22Rv1 (cell line): Measurements from ENCODE around the gene FBN2.

Experiments
- H3K27ac ChIP-seq: fragments of 450-650 bp; 2 replicates; pipeline ENCODE4 v1.5.1; 2017
- ZFX ChIP-seq: fragments of 450-650 bp; IDR thresholded peaks from 2 replicates; pipeline ENCODE4 v1.6.1; 2017; ENCODE audit warnings: antibody characterized with exemption, borderline replicate concordance
- TF ChIP-seq, protein P1 (sequence below): fragments of 450-650 bp; IDR thresholded peaks from 2 replicates; pipeline ENCODE4 v1.5.1; 2017; ENCODE audit warnings: mild to moderate bottlenecking

The FBN2 gene

DNA sequence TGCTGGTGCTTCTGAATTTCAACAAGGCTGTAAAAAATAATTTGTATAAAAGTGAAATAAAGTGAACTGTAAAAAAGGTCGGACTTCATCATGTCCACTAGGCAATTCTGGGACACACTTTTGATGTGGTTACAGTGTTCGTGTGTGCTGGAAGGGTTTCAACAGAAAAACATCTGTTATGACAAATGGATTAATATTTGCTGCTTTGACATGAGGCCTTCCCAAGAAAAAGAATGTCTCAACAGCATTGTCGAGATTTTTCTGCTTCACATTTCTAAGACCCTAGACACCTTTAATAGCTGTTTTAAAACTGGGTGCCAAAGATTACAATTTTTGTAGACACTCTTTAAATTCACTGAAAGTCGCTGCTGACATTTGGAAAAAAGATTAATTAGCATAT, 237.9 kb downstream of the FBN2 start:
- no peak overlapping the region for H3K27ac ChIP-seq
- no peak for TF ChIP-seq ZFX
- TF ChIP-seq, protein P1, sequence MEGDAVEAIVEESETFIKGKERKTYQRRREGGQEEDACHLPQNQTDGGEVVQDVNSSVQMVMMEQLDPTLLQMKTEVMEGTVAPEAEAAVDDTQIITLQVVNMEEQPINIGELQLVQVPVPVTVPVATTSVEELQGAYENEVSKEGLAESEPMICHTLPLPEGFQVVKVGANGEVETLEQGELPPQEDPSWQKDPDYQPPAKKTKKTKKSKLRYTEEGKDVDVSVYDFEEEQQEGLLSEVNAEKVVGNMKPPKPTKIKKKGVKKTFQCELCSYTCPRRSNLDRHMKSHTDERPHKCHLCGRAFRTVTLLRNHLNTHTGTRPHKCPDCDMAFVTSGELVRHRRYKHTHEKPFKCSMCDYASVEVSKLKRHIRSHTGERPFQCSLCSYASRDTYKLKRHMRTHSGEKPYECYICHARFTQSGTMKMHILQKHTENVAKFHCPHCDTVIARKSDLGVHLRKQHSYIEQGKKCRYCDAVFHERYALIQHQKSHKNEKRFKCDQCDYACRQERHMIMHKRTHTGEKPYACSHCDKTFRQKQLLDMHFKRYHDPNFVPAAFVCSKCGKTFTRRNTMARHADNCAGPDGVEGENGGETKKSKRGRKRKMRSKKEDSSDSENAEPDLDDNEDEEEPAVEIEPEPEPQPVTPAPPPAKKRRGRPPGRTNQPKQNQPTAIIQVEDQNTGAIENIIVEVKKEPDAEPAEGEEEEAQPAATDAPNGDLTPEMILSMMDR = no peak

DNA sequence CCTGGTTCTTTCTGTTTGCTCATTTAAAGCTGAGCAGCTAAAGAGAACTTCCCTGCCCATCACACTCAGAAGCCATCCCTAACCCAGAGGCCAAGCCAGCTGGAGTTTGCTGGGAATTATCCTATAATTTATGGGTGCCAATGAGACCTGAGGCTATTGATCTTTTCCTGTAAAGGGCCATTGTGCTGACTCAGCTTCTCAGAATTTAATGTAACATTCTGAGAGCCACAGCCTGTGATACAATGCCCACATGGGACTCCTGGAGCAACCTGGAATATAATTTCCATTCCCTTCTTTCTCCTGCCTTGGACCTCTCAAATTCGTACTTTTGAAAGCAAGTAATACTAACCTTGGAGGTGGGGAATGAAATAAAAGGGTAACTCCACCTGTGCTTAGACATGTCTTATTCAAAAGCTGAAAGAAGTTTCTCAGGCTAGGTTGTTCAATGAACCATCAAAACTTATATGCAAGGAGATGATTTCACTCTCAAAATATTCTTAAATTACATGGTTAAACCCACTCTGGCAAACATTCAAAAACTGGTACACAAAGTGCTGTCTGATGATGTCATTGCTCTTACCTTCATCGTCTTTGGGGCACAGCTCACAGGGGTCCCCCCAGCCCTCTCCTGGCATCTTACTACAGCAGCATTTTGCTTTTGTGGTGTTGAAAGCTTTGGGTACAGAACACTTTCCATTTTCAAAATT, 247.7 kb downstream of the FBN2 start:
- no peak overlapping the region for H3K27ac ChIP-seq
- no peak for TF ChIP-seq ZFX
- TF ChIP-seq, protein P1 = no peak

DNA sequence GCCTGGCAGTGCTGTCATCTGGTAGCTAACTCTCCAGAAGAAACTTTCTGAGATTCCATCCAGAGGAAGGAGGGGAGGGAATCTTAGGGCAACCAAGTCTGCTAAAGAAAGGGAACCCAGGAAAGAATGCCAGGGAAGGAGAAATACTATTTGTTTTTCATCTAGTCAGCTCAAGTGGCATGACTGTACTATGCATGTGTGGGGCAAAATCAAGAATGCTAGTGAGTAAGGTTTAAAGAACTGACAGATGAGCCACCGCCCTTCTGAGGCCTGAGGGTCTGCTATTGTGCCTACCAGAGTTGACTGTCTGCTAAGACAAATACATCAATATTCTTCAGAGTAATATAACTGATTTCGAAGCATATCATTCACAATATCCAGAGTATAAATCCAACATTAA, 250.3 kb downstream of the FBN2 start:
- no peak overlapping the region for H3K27ac ChIP-seq
- TF ChIP-seq, protein P1 = no peak
- no peak for TF ChIP-seq ZFX

DNA sequence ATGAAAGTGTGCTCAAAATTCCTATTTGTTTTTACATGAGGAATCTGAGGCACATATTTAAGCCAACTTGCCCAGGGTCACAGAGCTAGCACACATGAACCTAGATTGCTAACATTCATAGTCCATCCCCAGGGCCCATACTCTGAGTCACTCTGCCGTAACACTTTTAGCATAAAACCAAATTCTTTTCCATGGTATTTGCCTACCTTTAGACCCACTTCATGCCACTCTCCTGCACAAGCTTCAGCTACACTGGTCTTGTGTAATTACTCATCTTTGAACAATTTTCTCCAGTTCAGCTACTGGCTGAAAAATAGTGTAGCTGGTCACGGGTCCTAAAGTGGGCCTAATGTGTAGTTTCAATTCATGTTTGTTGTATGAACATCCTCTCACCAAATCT, 253.8 kb downstream of the FBN2 start:
- H3K27ac ChIP-seq = no peak overlapping the region
- TF ChIP-seq, protein P1 = no peak
- no peak for TF ChIP-seq ZFX

DNA sequence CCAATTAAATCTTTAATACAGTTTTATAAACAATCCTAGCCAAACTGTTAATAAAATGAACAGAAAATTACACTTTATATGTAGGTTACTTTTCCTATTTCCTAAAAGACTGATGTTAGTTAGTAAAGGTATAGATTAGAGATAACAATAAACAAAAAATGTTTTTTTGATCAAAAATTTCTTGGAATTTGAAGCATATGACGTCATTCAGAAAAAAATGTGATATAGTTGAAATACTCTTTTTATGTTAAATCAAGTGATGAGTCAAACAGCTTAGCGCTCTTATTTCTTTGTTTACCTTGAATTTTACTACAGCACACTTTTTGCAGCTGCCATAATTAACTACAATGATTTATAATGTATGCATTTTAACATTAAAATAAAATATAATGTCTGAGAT, 258.7 kb downstream of the FBN2 start:
- no peak for TF ChIP-seq ZFX
- TF ChIP-seq, protein P1 = no peak

DNA sequence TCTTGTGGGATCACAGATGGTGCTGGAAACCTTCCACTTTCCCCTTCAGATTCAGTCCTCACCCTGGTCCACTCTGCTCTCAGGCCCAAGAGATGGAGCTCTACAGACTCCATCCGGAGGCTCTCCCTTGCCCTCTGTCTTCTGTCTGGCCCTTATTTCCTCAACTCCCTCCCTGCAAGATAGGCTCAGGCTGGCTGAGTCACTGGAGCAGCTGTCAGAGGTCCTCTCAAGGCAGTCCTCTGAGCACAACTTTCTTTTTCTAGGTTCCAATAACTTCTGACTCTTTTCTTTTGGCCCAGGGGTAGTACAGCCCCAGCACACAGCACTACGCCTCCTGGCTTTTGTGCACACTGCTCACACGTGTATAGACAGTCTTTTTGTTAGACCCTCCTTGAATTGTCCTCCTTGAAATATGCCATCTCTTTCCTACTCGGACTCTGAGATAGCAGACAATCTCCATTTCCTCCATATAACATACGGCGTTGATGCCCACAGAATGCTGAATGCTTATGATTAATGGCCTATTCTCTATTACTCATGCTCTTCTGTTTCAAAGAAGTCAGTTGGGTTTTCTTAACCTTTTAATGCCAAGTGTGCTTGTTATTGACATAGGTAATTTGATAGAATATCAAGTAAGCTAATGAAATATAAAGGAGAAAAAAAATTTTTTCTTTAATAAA, 261.4 kb downstream of the FBN2 start:
- H3K27ac ChIP-seq = no peak overlapping the region
- no peak for TF ChIP-seq ZFX
- TF ChIP-seq, protein P1 = no peak

More for the DNA sequence above, 258.7 kb downstream of the FBN2 start:
- H3K27ac ChIP-seq = no peak overlapping the region

DNA sequence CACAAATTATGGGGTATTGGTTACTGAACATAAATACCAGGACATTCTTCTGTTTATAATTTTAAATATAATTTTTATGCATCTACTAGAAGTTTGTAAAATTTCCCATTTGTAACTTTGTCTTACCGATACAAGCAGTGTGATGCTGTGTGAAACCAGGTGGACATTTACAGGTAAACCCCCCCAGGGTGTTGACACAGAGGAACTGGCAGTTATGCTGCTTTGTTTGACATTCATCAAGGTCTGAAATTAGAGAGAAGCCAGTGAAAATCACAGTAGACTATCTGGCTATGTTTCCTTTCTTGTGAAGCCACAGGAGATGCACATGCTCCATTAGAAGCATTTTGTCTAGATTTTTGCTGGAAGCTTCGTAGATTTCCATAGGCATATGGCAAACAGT, 263.6 kb downstream of the FBN2 start:
- H3K27ac ChIP-seq = peak overlapping the region; percentile 41
- TF ChIP-seq, protein P1 = no peak
- no peak for TF ChIP-seq ZFX
